DND-41 (cell line): Measurements from ENCODE around the gene ABHD3.

Source experiments
- EZH2 ChIP-seq: IDR thresholded peaks from 3 replicates; pipeline ENCODE4 v1.6.1; 2012; ENCODE audit warnings: borderline replicate concordance, low read depth, mild to moderate bottlenecking, moderate library complexity, low read length, inconsistent platforms; ENCODE audit not compliant: severe bottlenecking
- TF ChIP-seq, protein P1 (sequence below): IDR thresholded peaks from 2 replicates; pipeline ENCODE4 v1.5.1; 2012; ENCODE audit warnings: borderline replicate concordance, low read length, moderate library complexity, mild to moderate bottlenecking; ENCODE audit not compliant: poor library complexity, severe bottlenecking; ENCODE audit errors: extremely low read depth

DNA sequence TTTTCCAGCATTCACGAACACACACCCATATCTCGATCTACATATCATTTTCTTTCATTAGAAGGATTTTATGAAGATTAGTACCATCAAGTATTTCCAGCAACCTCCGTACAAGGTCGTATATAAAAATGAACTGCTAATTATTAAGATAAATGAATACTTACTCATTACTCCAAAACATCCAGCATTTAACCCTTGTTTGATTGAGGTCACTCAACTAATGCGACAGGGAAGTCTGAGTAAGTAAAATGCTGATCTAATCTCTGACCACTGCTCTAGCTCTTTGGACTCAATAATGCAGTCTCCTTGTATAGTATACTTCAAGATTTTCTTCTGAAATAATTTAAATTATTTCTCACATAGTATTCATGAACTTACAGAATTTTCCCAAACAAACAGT lies 2.0 kb downstream of the ABHD3 start:
- TF ChIP-seq, protein P1, sequence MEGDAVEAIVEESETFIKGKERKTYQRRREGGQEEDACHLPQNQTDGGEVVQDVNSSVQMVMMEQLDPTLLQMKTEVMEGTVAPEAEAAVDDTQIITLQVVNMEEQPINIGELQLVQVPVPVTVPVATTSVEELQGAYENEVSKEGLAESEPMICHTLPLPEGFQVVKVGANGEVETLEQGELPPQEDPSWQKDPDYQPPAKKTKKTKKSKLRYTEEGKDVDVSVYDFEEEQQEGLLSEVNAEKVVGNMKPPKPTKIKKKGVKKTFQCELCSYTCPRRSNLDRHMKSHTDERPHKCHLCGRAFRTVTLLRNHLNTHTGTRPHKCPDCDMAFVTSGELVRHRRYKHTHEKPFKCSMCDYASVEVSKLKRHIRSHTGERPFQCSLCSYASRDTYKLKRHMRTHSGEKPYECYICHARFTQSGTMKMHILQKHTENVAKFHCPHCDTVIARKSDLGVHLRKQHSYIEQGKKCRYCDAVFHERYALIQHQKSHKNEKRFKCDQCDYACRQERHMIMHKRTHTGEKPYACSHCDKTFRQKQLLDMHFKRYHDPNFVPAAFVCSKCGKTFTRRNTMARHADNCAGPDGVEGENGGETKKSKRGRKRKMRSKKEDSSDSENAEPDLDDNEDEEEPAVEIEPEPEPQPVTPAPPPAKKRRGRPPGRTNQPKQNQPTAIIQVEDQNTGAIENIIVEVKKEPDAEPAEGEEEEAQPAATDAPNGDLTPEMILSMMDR: no peak
- no peak for TF ChIP-seq EZH2
